Measurements from ENCODE around the gene ITPR2. TPM values are rescaled to one million over a fixed set of nuclear protein-coding genes. Genes with fewer than 3 reads are reported as not detected.

Gene ITPR2
- total and polyA plus RNA-seq, 2 of the 8 experiments (the other 6 are each of a cell fraction or from before 2014, with no cell fraction given), result 4.1 to 48.3 TPM

GRCh38 chr12:26790645-26790994 is 42.4 kb downstream of the ITPR2 start:
- WGBS, 2 experiments (ENCODE audit: extremely low coverage in 1 of 2, insufficient coverage in 1 of 2, insufficient read length in 1 of 2, insufficient replicate concordance in 2 of 2, low coverage in 1 of 2, low lambda C conversion rate in 2 of 2, missing lambda C conversion rate in 1 of 2), result 95% methylated on average over 1 of the region's 1 CpG; no CpG with 5 or more reads in 1 of the 2 experiments
- no peak overlapping the region for H3K27ac ChIP-seq (ENCODE audit: low read depth, low read length)

More at GRCh38 chr12:26790645-26790994, 42.4 kb downstream of the ITPR2 start:
- Histone ChIP-seq H3K79me2 (ENCODE audit: control insufficient read depth in 1 of 2, insufficient read depth in 2 of 2, low read length in 2 of 2) (0 out of 4 replicates have a peak, but pooled peaks cover 0 to 4% of the 10 kb centered on the region in 2 experiments), H2BK120ac (replicated peaks; ENCODE audit: low read depth, low read length) (no peak overlapping the region), H3K27me3 (replicated peaks in 1 of 4; ENCODE audit: control insufficient read depth in 3 of 4, extremely low read depth in 1 of 4, insufficient read depth in 3 of 4, low read length in 3 of 4) (no peaks in the 10 kb centered on the region), H3K23me2 (ENCODE audit: low read depth, low read length) (no peaks in the 10 kb centered on the region), H2BK12ac (ENCODE audit: low read depth, low read length) (no peak overlapping the region), H3K36me3 (ENCODE audit: control insufficient read depth in 2 of 4, insufficient read depth in 4 of 4, low read length in 3 of 4) (peaks cover 0 to 6% (median 0%) of the 10 kb centered on the region in 4 experiments; a peak in 2 of 8 replicates), H2BK15ac (ENCODE audit: low read length) (no peak overlapping the region), H3K4me3 (ENCODE audit: extremely low read depth in 1 of 4, insufficient read depth in 2 of 4, low read depth in 3 of 4, low read length in 4 of 4) (no peak overlapping the region), H3K9me3 (ENCODE audit: insufficient read depth in 2 of 2, low read depth in 1 of 2, low read length in 1 of 2) (peaks cover 3 to 4% of the 10 kb centered on the region in 2 experiments; a peak in 2 of 4 replicates), H3K4me2 (ENCODE audit: insufficient read depth in 1 of 2, low read depth in 2 of 2, low read length in 2 of 2) (no peak overlapping the region), H3K4ac (replicated peaks; ENCODE audit: insufficient read length, low read depth, low read length) (no peak overlapping the region), H2BK20ac (ENCODE audit: low read length) (no peak overlapping the region), H2BK5ac (ENCODE audit: low read depth, low read length) (no peak overlapping the region), H3K4me1 (replicated peaks in 1 of 4; ENCODE audit: control insufficient read depth in 3 of 4, insufficient read depth in 4 of 4, low read length in 3 of 4) (no peaks in the 10 kb centered on the region), H4K5ac (ENCODE audit: insufficient read length, low read depth, low read length) (no peak overlapping the region), H4K20me1 (replicated peaks in 1 of 2; ENCODE audit: control insufficient read depth in 1 of 2, insufficient read depth in 2 of 2, low read length in 2 of 2) (no peaks in the 10 kb centered on the region), H3K56ac (replicated peaks; ENCODE audit: insufficient read length, low read depth, low read length) (no peak overlapping the region), H3K79me1 (ENCODE audit: low read depth, low read length) (no peaks in the 10 kb centered on the region; the same call in 1 of the 2 replicates), H2AFZ (ENCODE audit: low read length) (no peak overlapping the region), H4K91ac (replicated peaks; ENCODE audit: insufficient read length, low read length) (no peak overlapping the region), H3K23ac (ENCODE audit: insufficient read length) (no peak overlapping the region), H3K18ac (ENCODE audit: extremely low read depth, low read length) (no peak overlapping the region), H4K8ac (ENCODE audit: extremely low read depth, insufficient read depth, low read length) (no peak overlapping the region), H2AK5ac (ENCODE audit: low read depth, low read length) (no peak overlapping the region), H3K9ac (replicated peaks in 1 of 4; ENCODE audit: extremely low read depth in 1 of 4, low read depth in 3 of 4, low read length in 3 of 4) (no peak overlapping the region), H3K14ac (ENCODE audit: insufficient read length) (no peak overlapping the region)
- CTCF ChIA-PET (ENCODE audit: partially characterized antibody), result no interaction called here
- POLR2A ChIA-PET (ENCODE audit: partially characterized antibody), result no interaction called here
- DNase-seq (ENCODE audit: low read depth in 1 of 2, low spot score in 2 of 2) (no peak), FAIRE-seq (no peak)
- TF ChIP-seq CHD1 (IDR thresholded peaks at IDR 0.05; ENCODE audit: low read depth, low read length) (no peak), POU5F1 (IDR thresholded peaks at IDR 0.05; ENCODE audit: low read depth, low read length) (no peak)
